Measurements from ENCODE around the gene CGB2. TPM values are rescaled to one million over a fixed set of nuclear protein-coding genes. Genes with fewer than 3 reads are reported as not detected.
"Not testable (repeated sequence)": the region's sequence is repeated elsewhere in the genome, so short reads cannot be mapped to it uniquely, and the experiment has no call there.

Gene CGB2
- total and polyA plus RNA-seq, 9 of the 15 experiments (the other 6 are each of a cell fraction or from before 2014, with no cell fraction given) = 0.22 TPM; not detected in 8

DNA sequence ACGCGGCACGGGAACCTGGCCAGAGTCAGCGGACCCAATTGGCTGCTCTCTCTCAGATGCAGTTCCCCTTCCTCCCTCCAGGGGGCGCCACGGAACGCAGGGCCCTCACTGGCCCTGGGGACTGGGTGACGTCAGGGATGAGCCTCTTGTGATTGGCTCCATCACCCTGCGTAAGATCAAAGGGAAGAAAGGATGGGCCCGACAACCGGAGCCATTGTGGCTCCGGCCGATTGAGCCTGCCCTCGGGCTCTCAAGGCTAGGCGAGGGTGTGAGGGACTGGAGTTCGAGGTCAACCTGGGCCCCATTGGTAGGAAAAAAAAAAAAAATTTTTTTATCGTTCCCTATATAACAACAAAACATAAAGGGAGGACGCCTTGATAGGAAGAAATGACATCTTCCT lies 5.1 kb downstream of the CGB2 start, which contains the start of gene CGB1 (continued):
- TF ChIP-seq, protein P1, sequence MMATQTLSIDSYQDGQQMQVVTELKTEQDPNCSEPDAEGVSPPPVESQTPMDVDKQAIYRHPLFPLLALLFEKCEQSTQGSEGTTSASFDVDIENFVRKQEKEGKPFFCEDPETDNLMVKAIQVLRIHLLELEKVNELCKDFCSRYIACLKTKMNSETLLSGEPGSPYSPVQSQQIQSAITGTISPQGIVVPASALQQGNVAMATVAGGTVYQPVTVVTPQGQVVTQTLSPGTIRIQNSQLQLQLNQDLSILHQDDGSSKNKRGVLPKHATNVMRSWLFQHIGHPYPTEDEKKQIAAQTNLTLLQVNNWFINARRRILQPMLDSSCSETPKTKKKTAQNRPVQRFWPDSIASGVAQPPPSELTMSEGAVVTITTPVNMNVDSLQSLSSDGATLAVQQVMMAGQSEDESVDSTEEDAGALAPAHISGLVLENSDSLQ (IDR thresholded peaks at IDR 0.05) = 0 out of 2 replicates have a peak, but pooled peaks have one; percentile 10
- TF ChIP-seq, protein P2, sequence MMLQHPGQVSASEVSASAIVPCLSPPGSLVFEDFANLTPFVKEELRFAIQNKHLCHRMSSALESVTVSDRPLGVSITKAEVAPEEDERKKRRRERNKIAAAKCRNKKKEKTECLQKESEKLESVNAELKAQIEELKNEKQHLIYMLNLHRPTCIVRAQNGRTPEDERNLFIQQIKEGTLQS (IDR thresholded peaks at IDR 0.05) = peak; percentile 85
- TF ChIP-seq, protein P2 (CRISPR knock-in tag; conservative IDR thresholded peaks at IDR 0.05) = not testable (repeated sequence)
- TF ChIP-seq POLR2H (tag; IDR thresholded peaks at IDR 0.05; ENCODE audit: low read depth) (peak; percentile 98), HDAC2 (IDR thresholded peaks at IDR 0.05) (peak; percentile 89), POLR3A (IDR thresholded peaks at IDR 0.05; ENCODE audit: borderline replicate concordance, extremely low read depth, insufficient read depth, insufficient read length) (peak; percentile 76), TCF7L2 (IDR thresholded peaks at IDR 0.05; ENCODE audit: low read depth, low read length) (peak; percentile 87), CTBP1 (IDR thresholded peaks at IDR 0.05; ENCODE audit: borderline replicate concordance) (peak; percentile 96), TARDBP (IDR thresholded peaks at IDR 0.05) (0 out of 2 replicates have a peak, but pooled peaks have one; percentile 27), NFIC (IDR thresholded peaks at IDR 0.05) (0 out of 2 replicates have a peak, but pooled peaks have one; percentile 18), YY1 (IDR thresholded peaks at IDR 0.05; ENCODE audit: borderline replicate concordance in 1 of 3, control insufficient read depth in 1 of 3, extremely low read depth in 1 of 3, insufficient read depth in 3 of 3, insufficient read length in 1 of 3, insufficient replicate concordance in 2 of 3, low read depth in 1 of 3, low read length in 2 of 3) (peak in 1 of 3 experiments; percentile 26), SPI1 (IDR thresholded peaks at IDR 0.05; ENCODE audit: borderline replicate concordance, low read depth, low read length) (0 out of 2 replicates have a peak, but pooled peaks have one; percentile 22), CSDE1 (IDR thresholded peaks at IDR 0.05) (peak in 1 of 2 experiments; percentile 53; a peak in 1 of 4 replicates)
- TF ChIP-seq, protein P3, sequence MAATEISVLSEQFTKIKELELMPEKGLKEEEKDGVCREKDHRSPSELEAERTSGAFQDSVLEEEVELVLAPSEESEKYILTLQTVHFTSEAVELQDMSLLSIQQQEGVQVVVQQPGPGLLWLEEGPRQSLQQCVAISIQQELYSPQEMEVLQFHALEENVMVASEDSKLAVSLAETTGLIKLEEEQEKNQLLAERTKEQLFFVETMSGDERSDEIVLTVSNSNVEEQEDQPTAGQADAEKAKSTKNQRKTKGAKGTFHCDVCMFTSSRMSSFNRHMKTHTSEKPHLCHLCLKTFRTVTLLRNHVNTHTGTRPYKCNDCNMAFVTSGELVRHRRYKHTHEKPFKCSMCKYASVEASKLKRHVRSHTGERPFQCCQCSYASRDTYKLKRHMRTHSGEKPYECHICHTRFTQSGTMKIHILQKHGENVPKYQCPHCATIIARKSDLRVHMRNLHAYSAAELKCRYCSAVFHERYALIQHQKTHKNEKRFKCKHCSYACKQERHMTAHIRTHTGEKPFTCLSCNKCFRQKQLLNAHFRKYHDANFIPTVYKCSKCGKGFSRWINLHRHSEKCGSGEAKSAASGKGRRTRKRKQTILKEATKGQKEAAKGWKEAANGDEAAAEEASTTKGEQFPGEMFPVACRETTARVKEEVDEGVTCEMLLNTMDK (IDR thresholded peaks at IDR 0.05; ENCODE audit: borderline replicate concordance, insufficient read depth, low read depth, low read length, poor library complexity, severe bottlenecking) = peak; percentile 57

Measured in K562 (cell line).